Measurements from ENCODE around the gene TFIP11. TPM values are rescaled to one million over a fixed set of nuclear protein-coding genes. Genes with fewer than 3 reads are reported as not detected.

The TFIP11 gene
- total RNA-seq, 4 donors from 2014 or later = 29.1 to 55.0 (median 35.7) TPM

DNA sequence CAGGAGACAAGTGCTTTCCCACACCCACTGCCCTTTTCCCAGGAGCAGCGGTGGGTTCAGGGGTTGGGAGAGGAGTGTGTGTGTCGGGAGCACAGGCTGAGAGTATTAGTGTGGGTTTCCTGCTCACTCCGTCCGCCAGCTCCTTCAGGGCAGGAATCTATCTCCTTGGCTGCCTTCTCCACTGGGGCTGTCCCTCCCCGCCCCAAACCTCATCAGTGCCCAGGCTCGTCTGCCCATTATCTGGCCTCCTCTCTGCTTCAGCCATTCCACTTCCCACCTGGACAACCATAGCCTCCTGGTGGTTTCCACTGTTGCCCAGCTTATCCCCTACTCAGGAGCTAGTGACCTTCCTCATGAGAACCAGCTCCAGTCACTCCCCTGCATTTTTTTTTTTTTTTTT is 63.3 kb downstream of the TFIP11 start:
- 36 to 51% methylated on average over 6 of the region's 6 CpGs for WGBS, 2 donors
- intact Hi-C loops (cut with DNase I; ENCODE audit: low total_unique reads) = no loop called here
- H3K4me3 ChIP-seq (ENCODE audit: low read depth, poor library complexity, severe bottlenecking) = no peak overlapping the region
- TF ChIP-seq, protein P1, sequence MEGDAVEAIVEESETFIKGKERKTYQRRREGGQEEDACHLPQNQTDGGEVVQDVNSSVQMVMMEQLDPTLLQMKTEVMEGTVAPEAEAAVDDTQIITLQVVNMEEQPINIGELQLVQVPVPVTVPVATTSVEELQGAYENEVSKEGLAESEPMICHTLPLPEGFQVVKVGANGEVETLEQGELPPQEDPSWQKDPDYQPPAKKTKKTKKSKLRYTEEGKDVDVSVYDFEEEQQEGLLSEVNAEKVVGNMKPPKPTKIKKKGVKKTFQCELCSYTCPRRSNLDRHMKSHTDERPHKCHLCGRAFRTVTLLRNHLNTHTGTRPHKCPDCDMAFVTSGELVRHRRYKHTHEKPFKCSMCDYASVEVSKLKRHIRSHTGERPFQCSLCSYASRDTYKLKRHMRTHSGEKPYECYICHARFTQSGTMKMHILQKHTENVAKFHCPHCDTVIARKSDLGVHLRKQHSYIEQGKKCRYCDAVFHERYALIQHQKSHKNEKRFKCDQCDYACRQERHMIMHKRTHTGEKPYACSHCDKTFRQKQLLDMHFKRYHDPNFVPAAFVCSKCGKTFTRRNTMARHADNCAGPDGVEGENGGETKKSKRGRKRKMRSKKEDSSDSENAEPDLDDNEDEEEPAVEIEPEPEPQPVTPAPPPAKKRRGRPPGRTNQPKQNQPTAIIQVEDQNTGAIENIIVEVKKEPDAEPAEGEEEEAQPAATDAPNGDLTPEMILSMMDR (IDR thresholded peaks at IDR 0.05) = no peak
- TF ChIP-seq POLR2A (IDR thresholded peaks at IDR 0.05) = no peak
- no peak for DNase-seq (ENCODE audit: low spot score in 2 of 2)

DNA sequence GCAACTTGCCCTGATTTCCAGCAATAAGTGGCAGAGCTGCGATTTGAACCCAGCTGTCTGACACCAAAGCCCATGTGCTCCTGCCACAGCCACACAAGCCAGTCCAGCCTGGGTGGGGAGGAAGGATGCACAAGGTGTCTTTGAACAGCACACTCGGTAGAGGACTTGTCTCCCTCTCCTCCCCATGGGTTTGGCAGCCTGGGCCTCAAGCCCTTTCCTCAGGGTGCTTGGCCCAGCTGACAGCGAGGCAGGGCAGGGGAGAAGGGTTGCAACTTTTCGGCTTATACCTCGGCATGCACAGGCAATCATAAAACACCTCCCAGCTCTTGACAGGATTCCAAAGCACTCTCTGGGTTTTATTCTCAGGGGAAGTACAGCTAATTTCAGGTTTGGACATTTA is 63.9 kb downstream of the TFIP11 start:
- TF ChIP-seq, protein P1 (IDR thresholded peaks at IDR 0.05) = no peak
- TF ChIP-seq POLR2A (IDR thresholded peaks at IDR 0.05) = no peak
- no peak overlapping the region for H3K4me3 ChIP-seq (ENCODE audit: low read depth, poor library complexity, severe bottlenecking)
- DNase-seq (ENCODE audit: low spot score in 2 of 2) = peak in 1 of 2 donors; percentile 74
- intact Hi-C loops (cut with DNase I; ENCODE audit: low total_unique reads) = no loop called here
- WGBS, 2 donors = 48 to 56% methylated on average over 5 of the region's 5 CpGs

DNA sequence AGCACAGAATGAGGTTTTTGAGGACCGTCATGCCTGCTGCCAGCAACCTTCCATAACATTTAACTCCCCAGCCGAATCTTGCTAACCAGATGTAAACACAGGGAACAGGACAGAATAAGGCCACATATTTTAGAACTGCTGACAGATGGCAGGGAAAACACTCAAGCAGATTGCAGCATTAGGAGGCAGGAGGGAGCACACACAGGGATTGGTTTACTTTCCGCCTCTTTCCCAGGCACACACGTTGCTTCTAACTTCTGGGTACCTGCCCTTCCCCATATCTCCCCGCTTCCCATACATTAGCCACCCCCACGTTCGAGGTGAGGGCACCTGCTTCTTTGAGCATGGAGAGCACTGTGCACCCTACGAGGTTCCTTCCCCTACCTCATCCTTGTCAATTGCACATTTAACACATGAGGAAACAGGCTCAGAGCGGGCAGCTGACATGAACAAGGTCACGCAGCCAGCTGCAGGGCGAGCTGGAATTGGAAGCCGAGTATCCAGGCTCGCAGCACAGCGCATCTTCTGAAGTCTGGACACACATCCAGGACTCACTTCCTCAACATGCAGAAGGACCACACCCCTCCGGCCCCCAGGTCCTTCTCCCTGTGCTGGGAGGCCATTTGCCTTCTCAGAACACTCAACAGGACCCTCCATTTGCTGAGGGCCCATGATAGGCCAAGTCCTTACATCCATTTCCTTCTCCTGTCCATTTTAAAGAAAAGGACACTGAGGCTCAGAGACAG is 64.5 kb downstream of the TFIP11 start:
- intact Hi-C loops (cut with DNase I; ENCODE audit: low total_unique reads) = no loop called here
- whole genome bisulfite sequencing, 2 donors = 65 to 73% methylated on average over 15 of the region's 15 CpGs
- TF ChIP-seq POLR2A (IDR thresholded peaks at IDR 0.05) = no peak
- TF ChIP-seq, protein P1 (IDR thresholded peaks at IDR 0.05) = no peak
- DNase-seq (ENCODE audit: low spot score in 2 of 2) = peak in 1 of 2 donors; percentile 76
- no peak overlapping the region for H3K4me3 ChIP-seq (ENCODE audit: low read depth, poor library complexity, severe bottlenecking)

DNA sequence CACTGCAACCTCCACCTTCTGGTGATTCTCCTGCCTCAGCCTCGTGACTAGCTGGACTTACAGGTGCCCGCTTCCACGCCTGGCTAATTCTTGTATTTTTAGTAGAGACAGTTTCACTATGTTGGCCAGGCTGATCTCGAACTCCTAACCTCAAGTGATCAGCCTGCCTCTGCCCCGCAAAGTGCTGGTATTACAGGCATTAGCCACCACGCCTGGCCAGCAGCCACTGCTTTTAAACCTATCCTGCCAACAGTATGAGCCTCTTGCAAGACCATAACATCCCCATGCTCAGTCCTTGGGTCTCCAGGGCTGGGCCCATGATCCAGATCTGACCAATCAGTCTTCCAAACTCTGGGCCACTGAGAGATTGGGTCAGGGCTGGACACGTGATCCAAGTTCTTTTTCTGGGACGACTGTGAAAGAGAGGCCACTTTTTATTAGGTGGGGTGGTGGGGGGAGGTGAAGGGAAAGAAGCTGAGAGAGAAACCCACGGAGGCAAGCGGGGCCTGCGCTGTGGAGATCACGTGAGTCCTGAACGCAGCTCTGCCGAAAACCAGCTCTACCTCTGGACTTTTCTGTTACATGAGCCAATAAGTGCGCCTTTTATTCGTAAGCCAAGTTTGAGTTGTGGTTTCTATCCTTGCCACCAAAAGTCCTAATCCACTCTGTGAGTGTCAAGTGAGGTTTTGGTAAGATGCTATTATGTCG is 65.3 kb downstream of the TFIP11 start:
- WGBS, 2 donors = 76 to 79% methylated on average over 17 of the region's 17 CpGs
- TF ChIP-seq, protein P1 (IDR thresholded peaks at IDR 0.05) = no peak
- TF ChIP-seq POLR2A (IDR thresholded peaks at IDR 0.05) = no peak
- DNase-seq (ENCODE audit: low spot score in 2 of 2) = peak in 1 of 2 donors; percentile 74
- intact Hi-C loops (cut with DNase I; ENCODE audit: low total_unique reads) = no loop called here
- H3K4me3 ChIP-seq (ENCODE audit: low read depth, poor library complexity, severe bottlenecking) = peak overlapping the region; percentile 2

DNA sequence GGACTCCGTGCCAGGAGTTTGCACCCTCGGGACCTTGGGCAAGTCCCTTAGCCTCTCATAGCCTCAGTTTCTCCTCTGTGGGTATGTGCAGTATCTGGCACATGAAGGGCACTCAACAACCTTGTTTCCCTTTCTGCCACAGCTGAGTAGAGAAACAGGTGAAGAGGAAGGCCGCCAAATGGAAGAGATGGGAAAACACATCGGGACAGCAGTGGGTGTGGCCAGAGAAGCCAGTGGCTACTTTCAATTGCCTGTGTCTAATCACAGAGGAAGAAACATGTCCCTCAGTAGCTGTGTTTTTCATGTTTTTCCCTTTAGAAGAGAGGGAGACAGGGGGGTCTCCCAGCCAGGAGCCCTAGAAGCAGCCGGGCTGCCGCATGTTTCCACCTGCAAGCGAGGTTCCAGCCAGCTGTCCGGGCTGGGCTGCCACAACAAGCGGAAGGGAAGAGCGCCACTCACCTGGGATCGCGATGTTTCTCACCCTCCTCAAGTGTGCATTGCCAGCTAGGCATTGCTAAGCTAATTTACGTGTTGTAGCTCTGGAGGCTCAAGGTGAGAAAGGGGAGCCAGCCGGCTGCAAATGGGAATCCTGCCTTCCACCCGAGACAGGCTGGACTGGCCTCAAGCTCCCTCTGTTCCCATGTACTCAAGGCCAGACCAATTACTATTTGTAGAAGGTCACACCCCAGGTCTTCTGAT is 66.5 kb downstream of the TFIP11 start:
- intact Hi-C loops (cut with DNase I; ENCODE audit: low total_unique reads) = no loop called here
- TF ChIP-seq, protein P1 (IDR thresholded peaks at IDR 0.05) = no peak
- TF ChIP-seq POLR2A (IDR thresholded peaks at IDR 0.05) = no peak
- peak in 1 of 2 donors; percentile 66 for DNase-seq (ENCODE audit: low spot score in 2 of 2)
- H3K4me3 ChIP-seq (ENCODE audit: low read depth, poor library complexity, severe bottlenecking) = no peak overlapping the region
- WGBS, 2 donors = 45 to 58% methylated on average over 15 of the region's 15 CpGs
